ENCODE measurements around the gene FOXP1. TPM values are rescaled to one million over a fixed set of nuclear protein-coding genes. Genes with fewer than 3 reads are reported as not detected.
A peak's percentile ranks its signal among the peaks of the same experiment; 100 is the strongest.

FOXP1 gene
- total RNA-seq, 1 donor from 2014 or later: 107 TPM

DNA sequence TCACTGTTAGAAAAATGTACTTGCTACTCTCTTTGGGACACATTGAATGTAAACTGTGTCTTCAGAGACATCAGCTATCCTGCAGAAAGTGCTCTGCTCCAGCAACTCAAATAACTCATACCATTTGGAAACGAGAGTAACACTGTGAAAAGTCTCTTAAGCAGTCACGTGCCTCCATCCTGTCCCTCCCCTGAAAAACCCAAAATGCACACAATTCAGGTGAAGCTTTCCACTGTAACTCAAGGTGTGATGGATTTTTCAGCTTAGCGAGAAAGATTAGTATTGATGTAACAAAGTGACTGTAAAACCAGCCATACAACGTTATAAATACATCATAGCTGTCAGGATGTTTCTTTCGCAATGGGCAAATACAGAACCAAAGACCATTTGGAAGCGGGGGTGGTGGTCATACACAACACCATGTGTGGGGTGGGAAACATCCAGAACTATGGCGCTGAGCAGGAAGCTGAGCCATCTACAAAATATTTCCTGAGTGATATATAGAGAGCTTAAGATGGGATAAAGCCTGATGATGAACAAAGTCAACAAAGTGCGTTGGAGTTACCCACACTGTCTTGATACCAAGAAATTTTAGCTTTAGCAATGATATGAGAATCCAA lies 332.3 kb downstream of the FOXP1 start:
- H3K27ac Mint-ChIP-seq (ENCODE audit: unreplicated experiment): no peak overlapping the region
- peak; percentile 92 for FAIRE-seq
- Histone ChIP-seq H3K27me3 (ENCODE audit: insufficient read depth, low read length) (no peaks in the 10 kb centered on the region), H3K79me2 (ENCODE audit: insufficient read depth, low read length) (peaks cover 46% of the 10 kb centered on the region), H2AFZ (ENCODE audit: low read depth, low read length) (no peak overlapping the region), H3K9me3 (ENCODE audit: insufficient read depth, low read depth, low read length) (no peaks in the 10 kb centered on the region), H4K20me1 (ENCODE audit: insufficient read depth, low read length) (no peaks in the 10 kb centered on the region), H3K4me1 (ENCODE audit: insufficient read depth, low read length) (peaks cover 51% of the 10 kb centered on the region), H3K4me2 (ENCODE audit: low read length) (peak overlapping the region; percentile 45), H3K27ac (ENCODE audit: low read depth, low read length) (peak overlapping the region; percentile 89), H3K36me3 (ENCODE audit: insufficient read depth, low read length) (peaks cover 2% of the 10 kb centered on the region), H3K4me3 (ENCODE audit: insufficient read depth, low read depth, low read length) (no peak overlapping the region), H3K9ac (ENCODE audit: low read length) (peak overlapping the region; percentile 57)
- TF ChIP-seq, protein P1, sequence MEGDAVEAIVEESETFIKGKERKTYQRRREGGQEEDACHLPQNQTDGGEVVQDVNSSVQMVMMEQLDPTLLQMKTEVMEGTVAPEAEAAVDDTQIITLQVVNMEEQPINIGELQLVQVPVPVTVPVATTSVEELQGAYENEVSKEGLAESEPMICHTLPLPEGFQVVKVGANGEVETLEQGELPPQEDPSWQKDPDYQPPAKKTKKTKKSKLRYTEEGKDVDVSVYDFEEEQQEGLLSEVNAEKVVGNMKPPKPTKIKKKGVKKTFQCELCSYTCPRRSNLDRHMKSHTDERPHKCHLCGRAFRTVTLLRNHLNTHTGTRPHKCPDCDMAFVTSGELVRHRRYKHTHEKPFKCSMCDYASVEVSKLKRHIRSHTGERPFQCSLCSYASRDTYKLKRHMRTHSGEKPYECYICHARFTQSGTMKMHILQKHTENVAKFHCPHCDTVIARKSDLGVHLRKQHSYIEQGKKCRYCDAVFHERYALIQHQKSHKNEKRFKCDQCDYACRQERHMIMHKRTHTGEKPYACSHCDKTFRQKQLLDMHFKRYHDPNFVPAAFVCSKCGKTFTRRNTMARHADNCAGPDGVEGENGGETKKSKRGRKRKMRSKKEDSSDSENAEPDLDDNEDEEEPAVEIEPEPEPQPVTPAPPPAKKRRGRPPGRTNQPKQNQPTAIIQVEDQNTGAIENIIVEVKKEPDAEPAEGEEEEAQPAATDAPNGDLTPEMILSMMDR (IDR thresholded peaks at IDR 0.05; ENCODE audit: insufficient read depth, low read depth, low read length): no peak
- no peak for TF ChIP-seq EZH2 (IDR thresholded peaks at IDR 0.05; ENCODE audit: insufficient read depth, low read length)
- H3K36me3 Mint-ChIP-seq (ENCODE audit: low read depth, unreplicated experiment): peaks cover 6% of the 10 kb centered on the region
- H3K4me3 Mint-ChIP-seq (ENCODE audit: unreplicated experiment): no peak overlapping the region
- no peaks in the 10 kb centered on the region for H3K27me3 Mint-ChIP-seq (ENCODE audit: low read depth, unreplicated experiment)
- H3K4me1 Mint-ChIP-seq (ENCODE audit: low read depth, unreplicated experiment): peaks cover 39% of the 10 kb centered on the region
- H3K9me3 Mint-ChIP-seq (ENCODE audit: unreplicated experiment): peaks cover 3% of the 10 kb centered on the region
- peak; percentile 94 for DNase-seq (ENCODE audit: low read depth)

DNA sequence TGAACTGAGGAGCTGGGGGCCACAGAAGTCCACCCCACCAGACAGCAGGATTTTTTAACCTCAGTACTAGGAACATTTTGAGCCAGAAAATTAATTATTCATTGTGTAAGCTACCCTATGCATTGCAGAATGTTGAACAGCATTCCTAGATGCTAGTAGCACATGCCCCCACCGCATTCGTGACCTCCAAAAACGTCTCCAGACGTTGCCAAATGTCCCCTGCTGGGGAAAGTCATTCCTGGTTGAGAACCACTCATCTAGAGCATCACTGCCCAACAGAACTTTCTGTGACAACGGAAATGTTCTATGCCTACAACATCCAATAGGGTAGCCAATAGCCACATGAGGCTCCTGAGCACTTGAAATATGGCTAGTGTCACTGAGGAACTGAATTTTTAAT lies 333.5 kb downstream of the FOXP1 start:
- H2AFZ ChIP-seq (ENCODE audit: low read depth, low read length): no peak overlapping the region
- peak overlapping the region; percentile 48 for H3K9ac ChIP-seq (ENCODE audit: low read length)
- peaks cover 49% of the 10 kb centered on the region for H3K79me2 ChIP-seq (ENCODE audit: insufficient read depth, low read length)
- no peak for FAIRE-seq
- peaks cover 46% of the 10 kb centered on the region for H3K4me1 Mint-ChIP-seq (ENCODE audit: low read depth, unreplicated experiment)
- DNase-seq (ENCODE audit: low read depth): no peak
- H3K27me3 Mint-ChIP-seq (ENCODE audit: low read depth, unreplicated experiment): no peaks in the 10 kb centered on the region
- no peak overlapping the region for H3K4me2 ChIP-seq (ENCODE audit: low read length)
- H3K27me3 ChIP-seq (ENCODE audit: insufficient read depth, low read length): no peaks in the 10 kb centered on the region
- H3K36me3 Mint-ChIP-seq (ENCODE audit: low read depth, unreplicated experiment): peaks cover 6% of the 10 kb centered on the region
- H3K9me3 Mint-ChIP-seq (ENCODE audit: unreplicated experiment): peaks cover 3% of the 10 kb centered on the region
- H3K4me3 ChIP-seq (ENCODE audit: insufficient read depth, low read depth, low read length): no peak overlapping the region
- H3K27ac ChIP-seq (ENCODE audit: low read depth, low read length): peak overlapping the region; percentile 89
- no peaks in the 10 kb centered on the region for H4K20me1 ChIP-seq (ENCODE audit: insufficient read depth, low read length)
- no peaks in the 10 kb centered on the region for H3K36me3 ChIP-seq (ENCODE audit: insufficient read depth, low read length)
- TF ChIP-seq EZH2 (IDR thresholded peaks at IDR 0.05; ENCODE audit: insufficient read depth, low read length): no peak
- TF ChIP-seq, protein P1 (IDR thresholded peaks at IDR 0.05; ENCODE audit: insufficient read depth, low read depth, low read length): no peak
- no peak overlapping the region for H3K4me3 Mint-ChIP-seq (ENCODE audit: unreplicated experiment)
- H3K4me1 ChIP-seq (ENCODE audit: insufficient read depth, low read length): peaks cover 63% of the 10 kb centered on the region
- no peak overlapping the region for H3K27ac Mint-ChIP-seq (ENCODE audit: unreplicated experiment)
- H3K9me3 ChIP-seq (ENCODE audit: insufficient read depth, low read depth, low read length): no peaks in the 10 kb centered on the region

DNA sequence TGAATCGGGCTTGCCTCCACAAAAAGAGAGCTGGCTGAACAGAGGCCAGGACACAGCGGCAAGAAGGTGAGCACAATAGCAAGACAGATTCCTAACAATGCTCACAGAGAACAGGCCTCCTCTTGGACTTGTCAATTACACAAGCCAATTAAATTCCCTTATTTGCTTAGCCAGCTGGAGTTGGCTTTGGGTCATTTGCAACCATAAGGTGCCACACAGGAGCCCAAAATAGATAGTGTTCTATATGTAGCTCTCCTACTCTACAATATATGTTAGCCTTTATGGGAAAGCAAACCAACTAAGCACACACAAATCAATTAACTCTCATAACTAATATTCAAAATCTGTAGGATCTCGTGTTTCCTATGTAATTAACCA lies 335.6 kb downstream of the FOXP1 start:
- TF ChIP-seq, protein P1 (IDR thresholded peaks at IDR 0.05; ENCODE audit: insufficient read depth, low read depth, low read length): no peak
- no peak for TF ChIP-seq EZH2 (IDR thresholded peaks at IDR 0.05; ENCODE audit: insufficient read depth, low read length)
- H3K4me1 ChIP-seq (ENCODE audit: insufficient read depth, low read length): peaks cover 75% of the 10 kb centered on the region
- no peaks in the 10 kb centered on the region for H4K20me1 ChIP-seq (ENCODE audit: insufficient read depth, low read length)
- Mint-ChIP-seq H3K9me3 (ENCODE audit: unreplicated experiment) (peaks cover 3% of the 10 kb centered on the region), H3K4me3 (ENCODE audit: unreplicated experiment) (no peak overlapping the region), H3K4me1 (ENCODE audit: low read depth, unreplicated experiment) (peaks cover 57% of the 10 kb centered on the region), H3K27me3 (ENCODE audit: low read depth, unreplicated experiment) (no peaks in the 10 kb centered on the region), H3K27ac (ENCODE audit: unreplicated experiment) (peak overlapping the region; percentile 42), H3K36me3 (ENCODE audit: low read depth, unreplicated experiment) (peaks cover 6% of the 10 kb centered on the region)
- no peak overlapping the region for H3K4me2 ChIP-seq (ENCODE audit: low read length)
- DNase-seq (ENCODE audit: low read depth) (no peak), FAIRE-seq (no peak)
- no peaks in the 10 kb centered on the region for H3K9me3 ChIP-seq (ENCODE audit: insufficient read depth, low read depth, low read length)
- no peak overlapping the region for H3K4me3 ChIP-seq (ENCODE audit: insufficient read depth, low read depth, low read length)
- no peak overlapping the region for H2AFZ ChIP-seq (ENCODE audit: low read depth, low read length)
- H3K27me3 ChIP-seq (ENCODE audit: insufficient read depth, low read length): no peaks in the 10 kb centered on the region
- peaks cover 54% of the 10 kb centered on the region for H3K79me2 ChIP-seq (ENCODE audit: insufficient read depth, low read length)
- H3K9ac ChIP-seq (ENCODE audit: low read length): no peak overlapping the region
- no peaks in the 10 kb centered on the region for H3K36me3 ChIP-seq (ENCODE audit: insufficient read depth, low read length)
- no peak overlapping the region for H3K27ac ChIP-seq (ENCODE audit: low read depth, low read length)

All from astrocyte (in vitro differentiated cells and primary cell).